ENCODE results near the gene ZNF697.
"Not testable (repeated sequence)": the region's sequence is repeated elsewhere in the genome, so short reads cannot be mapped to it uniquely, and the experiment has no call there.

ZNF697 gene

GRCh38 chr1:119582801-119583200 lies 65.3 kb downstream of the ZNF697 start:
- Mint-ChIP-seq H3K27me3 (no peaks in the 10 kb centered on the region), H3K9me3 (no peaks in the 10 kb centered on the region), H3K4me1 (ENCODE audit: low read depth) (no peaks in the 10 kb centered on the region), H3K27ac (no peak overlapping the region), H3K4me3 (no peak overlapping the region), H3K36me3 (ENCODE audit: low read depth) (no peaks in the 10 kb centered on the region)

DNA sequence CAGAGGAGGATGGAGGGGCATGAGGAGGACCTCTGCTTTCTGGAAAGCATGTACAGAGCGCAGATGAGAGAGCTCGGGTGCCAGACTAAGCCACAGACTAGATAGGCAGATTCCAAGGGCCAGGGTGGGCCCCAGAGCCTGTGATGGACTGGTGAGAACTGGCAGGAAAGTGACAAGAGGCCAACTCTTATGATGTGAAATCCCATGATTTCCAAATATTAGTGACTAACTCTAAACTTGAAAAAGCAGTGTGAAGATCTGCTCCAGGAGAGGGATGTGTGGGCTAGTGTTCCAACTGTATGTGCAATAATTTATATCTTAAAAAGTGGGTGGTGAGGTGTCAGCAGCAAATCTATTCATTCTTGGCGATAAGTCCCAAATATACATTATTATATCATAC lies 67.0 kb downstream of the ZNF697 start:
- not testable (repeated sequence) for H3K36me3 Mint-ChIP-seq (ENCODE audit: low read depth); H3K9me3 Mint-ChIP-seq; H3K4me1 Mint-ChIP-seq (ENCODE audit: low read depth); H3K27ac Mint-ChIP-seq; H3K27me3 Mint-ChIP-seq; H3K4me3 Mint-ChIP-seq

GRCh38 chr1:119573886-119574285 lies 74.2 kb downstream of the ZNF697 start:
- Mint-ChIP-seq H3K36me3 (ENCODE audit: low read depth) (no peaks in the 10 kb centered on the region), H3K27me3 (peaks cover 6% of the 10 kb centered on the region), H3K9me3 (peaks cover 3% of the 10 kb centered on the region), H3K4me1 (ENCODE audit: low read depth) (no peaks in the 10 kb centered on the region), H3K4me3 (no peak overlapping the region), H3K27ac (no peak overlapping the region)

- H3K4me3 Mint-ChIP-seq; H3K4me1 Mint-ChIP-seq (ENCODE audit: low read depth); H3K27me3 Mint-ChIP-seq; H3K9me3 Mint-ChIP-seq; H3K36me3 Mint-ChIP-seq (ENCODE audit: low read depth); H3K27ac Mint-ChIP-seq: not testable (repeated sequence)
Measured at GRCh38 chr1:119569930-119570622, 78.0 kb downstream of the ZNF697 start.

All from stimulated activated naive CD8-positive, alpha-beta T cell treated with anti-CD3 and anti-CD28 coated beads, Interleukin-15, Interleukin-2, amounts not matched to agents 100 ng/mL and 50 ng/mL, for 24 hours (primary cell).